ENCODE measurements around the gene MTHFR.

GRCh38 chr1:11738783-11739182, 67.0 kb downstream of the MTHFR start:
- no peak for TF ChIP-seq CTCF (IDR thresholded peaks at IDR 0.05)
- no peak for TF ChIP-seq IRF3 (IDR thresholded peaks at IDR 0.05; ENCODE audit: low read depth, low read length)
- no peak for TF ChIP-seq POLR2AphosphoS5 (IDR thresholded peaks at IDR 0.05; ENCODE audit: low read depth, low read length)
- TF ChIP-seq TCF12 (IDR thresholded peaks at IDR 0.05), result no peak
- no peak for TF ChIP-seq FOXM1 (IDR thresholded peaks at IDR 0.05; ENCODE audit: low read depth)
- TF ChIP-seq EP300 (IDR thresholded peaks at IDR 0.05; ENCODE audit: borderline replicate concordance in 1 of 2, low read depth in 1 of 2, low read length in 1 of 2), result no peak
- TF ChIP-seq, protein P1, sequence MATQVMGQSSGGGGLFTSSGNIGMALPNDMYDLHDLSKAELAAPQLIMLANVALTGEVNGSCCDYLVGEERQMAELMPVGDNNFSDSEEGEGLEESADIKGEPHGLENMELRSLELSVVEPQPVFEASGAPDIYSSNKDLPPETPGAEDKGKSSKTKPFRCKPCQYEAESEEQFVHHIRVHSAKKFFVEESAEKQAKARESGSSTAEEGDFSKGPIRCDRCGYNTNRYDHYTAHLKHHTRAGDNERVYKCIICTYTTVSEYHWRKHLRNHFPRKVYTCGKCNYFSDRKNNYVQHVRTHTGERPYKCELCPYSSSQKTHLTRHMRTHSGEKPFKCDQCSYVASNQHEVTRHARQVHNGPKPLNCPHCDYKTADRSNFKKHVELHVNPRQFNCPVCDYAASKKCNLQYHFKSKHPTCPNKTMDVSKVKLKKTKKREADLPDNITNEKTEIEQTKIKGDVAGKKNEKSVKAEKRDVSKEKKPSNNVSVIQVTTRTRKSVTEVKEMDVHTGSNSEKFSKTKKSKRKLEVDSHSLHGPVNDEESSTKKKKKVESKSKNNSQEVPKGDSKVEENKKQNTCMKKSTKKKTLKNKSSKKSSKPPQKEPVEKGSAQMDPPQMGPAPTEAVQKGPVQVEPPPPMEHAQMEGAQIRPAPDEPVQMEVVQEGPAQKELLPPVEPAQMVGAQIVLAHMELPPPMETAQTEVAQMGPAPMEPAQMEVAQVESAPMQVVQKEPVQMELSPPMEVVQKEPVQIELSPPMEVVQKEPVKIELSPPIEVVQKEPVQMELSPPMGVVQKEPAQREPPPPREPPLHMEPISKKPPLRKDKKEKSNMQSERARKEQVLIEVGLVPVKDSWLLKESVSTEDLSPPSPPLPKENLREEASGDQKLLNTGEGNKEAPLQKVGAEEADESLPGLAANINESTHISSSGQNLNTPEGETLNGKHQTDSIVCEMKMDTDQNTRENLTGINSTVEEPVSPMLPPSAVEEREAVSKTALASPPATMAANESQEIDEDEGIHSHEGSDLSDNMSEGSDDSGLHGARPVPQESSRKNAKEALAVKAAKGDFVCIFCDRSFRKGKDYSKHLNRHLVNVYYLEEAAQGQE (IDR thresholded peaks at IDR 0.05; ENCODE audit: low read depth, low read length), result no peak
- TF ChIP-seq EZH2phosphoT487 (IDR thresholded peaks at IDR 0.05; ENCODE audit: borderline replicate concordance, low read depth), result no peak

Measured in SK-N-SH (cell line).